H1 (cell line): ENCODE data around the gene ANKRD2. TPM values are rescaled to one million over a fixed set of nuclear protein-coding genes. Genes with fewer than 3 reads are reported as not detected.

Experiments used
- BRCA1 ChIP-seq: IDR thresholded peaks from 2 replicates; pipeline ENCODE4 v1.6.1; 2012; ENCODE audit warnings: low read depth, low read length, improper control_type of control experiment
- SAP30 ChIP-seq: fragments of 300-600 bp; sonication (generic); IDR thresholded peaks from 2 replicates; pipeline ENCODE4 v1.7.1; 2012; ENCODE audit warnings: low read length, moderate library complexity, mild to moderate bottlenecking, inconsistent platforms; ENCODE audit not compliant: insufficient read depth, insufficient replicate concordance
- polyA plus RNA-seq, 7 experiments: library from polyadenylated mRNA; depleted of rRNA in 3 of 7; stranded (reverse) in 5 of 7; unstranded in 2 of 7; fragments of >200 nt in 5 of 7; fragments of 200-250 nt in 2 of 7; gene quantifications; 1 replicate in 5 of 7; 2 replicates in 1 of 7; 4 replicates in 1 of 7; pipeline versions ENCODE4 v1.2.1 to v1.2.3, GENCODE V29; 2011 to 2013; ENCODE audit warnings: missing spikeins in 2 of 7, mixed read lengths in 2 of 7
- total RNA-seq: library from RNA; stranded (reverse); fragmentation: NEBNext Ultra II Directional; extraction: Animal tissue kit (Norgen Biotek cat#: 25700); gene quantifications from 2 replicates; pipeline ENCODE4 v1.2.1, GENCODE V29; 2021
- TF ChIP-seq, protein P1 (sequence below): fragments of 300-600 bp; sonication (generic); IDR thresholded peaks from 2 replicates; pipeline ENCODE4 v1.7.1; 2012; ENCODE audit warnings: low read length, moderate library complexity, mild to moderate bottlenecking, inconsistent platforms; ENCODE audit not compliant: insufficient replicate concordance

Gene ANKRD2
- total and polyA plus RNA-seq, 2 of the 8 experiments (the other 6 are each of a cell fraction or from before 2014, with no cell fraction given): not detected

DNA sequence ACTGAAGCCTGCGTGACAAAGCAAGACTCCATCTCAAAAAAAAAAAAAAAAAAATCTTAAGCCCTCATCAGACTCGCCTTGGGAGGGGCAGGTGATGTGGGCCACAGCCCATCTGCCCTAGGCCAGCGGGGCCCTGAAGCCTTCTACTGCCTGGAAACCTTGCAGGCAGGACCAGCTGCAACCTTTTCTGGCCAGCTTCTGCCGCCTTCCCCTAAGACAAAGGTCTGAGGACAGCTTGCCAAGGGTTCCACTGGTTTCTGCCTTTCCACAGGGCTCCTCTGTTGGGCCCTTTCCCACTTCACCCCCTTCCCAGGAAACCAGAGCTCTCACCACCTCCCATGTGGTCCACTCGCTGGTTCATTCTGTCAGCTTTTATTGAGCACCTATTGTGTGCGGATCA is 38.7 kb upstream of the ANKRD2 start (continued):
- TF ChIP-seq, protein P1, sequence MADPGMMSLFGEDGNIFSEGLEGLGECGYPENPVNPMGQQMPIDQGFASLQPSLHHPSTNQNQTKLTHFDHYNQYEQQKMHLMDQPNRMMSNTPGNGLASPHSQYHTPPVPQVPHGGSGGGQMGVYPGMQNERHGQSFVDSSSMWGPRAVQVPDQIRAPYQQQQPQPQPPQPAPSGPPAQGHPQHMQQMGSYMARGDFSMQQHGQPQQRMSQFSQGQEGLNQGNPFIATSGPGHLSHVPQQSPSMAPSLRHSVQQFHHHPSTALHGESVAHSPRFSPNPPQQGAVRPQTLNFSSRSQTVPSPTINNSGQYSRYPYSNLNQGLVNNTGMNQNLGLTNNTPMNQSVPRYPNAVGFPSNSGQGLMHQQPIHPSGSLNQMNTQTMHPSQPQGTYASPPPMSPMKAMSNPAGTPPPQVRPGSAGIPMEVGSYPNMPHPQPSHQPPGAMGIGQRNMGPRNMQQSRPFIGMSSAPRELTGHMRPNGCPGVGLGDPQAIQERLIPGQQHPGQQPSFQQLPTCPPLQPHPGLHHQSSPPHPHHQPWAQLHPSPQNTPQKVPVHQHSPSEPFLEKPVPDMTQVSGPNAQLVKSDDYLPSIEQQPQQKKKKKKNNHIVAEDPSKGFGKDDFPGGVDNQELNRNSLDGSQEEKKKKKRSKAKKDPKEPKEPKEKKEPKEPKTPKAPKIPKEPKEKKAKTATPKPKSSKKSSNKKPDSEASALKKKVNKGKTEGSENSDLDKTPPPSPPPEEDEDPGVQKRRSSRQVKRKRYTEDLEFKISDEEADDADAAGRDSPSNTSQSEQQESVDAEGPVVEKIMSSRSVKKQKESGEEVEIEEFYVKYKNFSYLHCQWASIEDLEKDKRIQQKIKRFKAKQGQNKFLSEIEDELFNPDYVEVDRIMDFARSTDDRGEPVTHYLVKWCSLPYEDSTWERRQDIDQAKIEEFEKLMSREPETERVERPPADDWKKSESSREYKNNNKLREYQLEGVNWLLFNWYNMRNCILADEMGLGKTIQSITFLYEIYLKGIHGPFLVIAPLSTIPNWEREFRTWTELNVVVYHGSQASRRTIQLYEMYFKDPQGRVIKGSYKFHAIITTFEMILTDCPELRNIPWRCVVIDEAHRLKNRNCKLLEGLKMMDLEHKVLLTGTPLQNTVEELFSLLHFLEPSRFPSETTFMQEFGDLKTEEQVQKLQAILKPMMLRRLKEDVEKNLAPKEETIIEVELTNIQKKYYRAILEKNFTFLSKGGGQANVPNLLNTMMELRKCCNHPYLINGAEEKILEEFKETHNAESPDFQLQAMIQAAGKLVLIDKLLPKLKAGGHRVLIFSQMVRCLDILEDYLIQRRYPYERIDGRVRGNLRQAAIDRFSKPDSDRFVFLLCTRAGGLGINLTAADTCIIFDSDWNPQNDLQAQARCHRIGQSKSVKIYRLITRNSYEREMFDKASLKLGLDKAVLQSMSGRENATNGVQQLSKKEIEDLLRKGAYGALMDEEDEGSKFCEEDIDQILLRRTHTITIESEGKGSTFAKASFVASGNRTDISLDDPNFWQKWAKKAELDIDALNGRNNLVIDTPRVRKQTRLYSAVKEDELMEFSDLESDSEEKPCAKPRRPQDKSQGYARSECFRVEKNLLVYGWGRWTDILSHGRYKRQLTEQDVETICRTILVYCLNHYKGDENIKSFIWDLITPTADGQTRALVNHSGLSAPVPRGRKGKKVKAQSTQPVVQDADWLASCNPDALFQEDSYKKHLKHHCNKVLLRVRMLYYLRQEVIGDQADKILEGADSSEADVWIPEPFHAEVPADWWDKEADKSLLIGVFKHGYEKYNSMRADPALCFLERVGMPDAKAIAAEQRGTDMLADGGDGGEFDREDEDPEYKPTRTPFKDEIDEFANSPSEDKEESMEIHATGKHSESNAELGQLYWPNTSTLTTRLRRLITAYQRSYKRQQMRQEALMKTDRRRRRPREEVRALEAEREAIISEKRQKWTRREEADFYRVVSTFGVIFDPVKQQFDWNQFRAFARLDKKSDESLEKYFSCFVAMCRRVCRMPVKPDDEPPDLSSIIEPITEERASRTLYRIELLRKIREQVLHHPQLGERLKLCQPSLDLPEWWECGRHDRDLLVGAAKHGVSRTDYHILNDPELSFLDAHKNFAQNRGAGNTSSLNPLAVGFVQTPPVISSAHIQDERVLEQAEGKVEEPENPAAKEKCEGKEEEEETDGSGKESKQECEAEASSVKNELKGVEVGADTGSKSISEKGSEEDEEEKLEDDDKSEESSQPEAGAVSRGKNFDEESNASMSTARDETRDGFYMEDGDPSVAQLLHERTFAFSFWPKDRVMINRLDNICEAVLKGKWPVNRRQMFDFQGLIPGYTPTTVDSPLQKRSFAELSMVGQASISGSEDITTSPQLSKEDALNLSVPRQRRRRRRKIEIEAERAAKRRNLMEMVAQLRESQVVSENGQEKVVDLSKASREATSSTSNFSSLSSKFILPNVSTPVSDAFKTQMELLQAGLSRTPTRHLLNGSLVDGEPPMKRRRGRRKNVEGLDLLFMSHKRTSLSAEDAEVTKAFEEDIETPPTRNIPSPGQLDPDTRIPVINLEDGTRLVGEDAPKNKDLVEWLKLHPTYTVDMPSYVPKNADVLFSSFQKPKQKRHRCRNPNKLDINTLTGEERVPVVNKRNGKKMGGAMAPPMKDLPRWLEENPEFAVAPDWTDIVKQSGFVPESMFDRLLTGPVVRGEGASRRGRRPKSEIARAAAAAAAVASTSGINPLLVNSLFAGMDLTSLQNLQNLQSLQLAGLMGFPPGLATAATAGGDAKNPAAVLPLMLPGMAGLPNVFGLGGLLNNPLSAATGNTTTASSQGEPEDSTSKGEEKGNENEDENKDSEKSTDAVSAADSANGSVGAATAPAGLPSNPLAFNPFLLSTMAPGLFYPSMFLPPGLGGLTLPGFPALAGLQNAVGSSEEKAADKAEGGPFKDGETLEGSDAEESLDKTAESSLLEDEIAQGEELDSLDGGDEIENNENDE: no peak
- TF ChIP-seq BRCA1 (no peak), SAP30 (no peak)
